ENCODE results near the gene SPACA9. TPM values are rescaled to one million over a fixed set of nuclear protein-coding genes. Genes with fewer than 3 reads are reported as not detected.

SPACA9 gene
- total and polyA plus RNA-seq, 8 donors = 1.0 to 3.6 (median 2.2) TPM

GRCh38 chr9:132837501-132838286 lies 41.0 kb upstream of the SPACA9 start:
- DNase-seq (peak in 1 of 6 donors; percentile 15), FAIRE-seq (no peak), ATAC-seq (no peak)
- H3K4me3 ChIP-seq = no peak overlapping the region
- intact Hi-C loops (cut with DNase I) = no loop called here
- whole genome bisulfite sequencing, 2 donors = 74 to 79% methylated on average over 16 of the region's 16 CpGs
- no peaks in the 10 kb centered on the region for H3K9me3 ChIP-seq
- no peaks in the 10 kb centered on the region for H3K36me3 ChIP-seq
- TF ChIP-seq CTCF (IDR thresholded peaks at IDR 0.05) = no peak
- H3K4me1 ChIP-seq = no peaks in the 10 kb centered on the region
- no peak overlapping the region for H3K27ac ChIP-seq
- no peaks in the 10 kb centered on the region for H3K27me3 ChIP-seq

- H3K27ac ChIP-seq = no peak overlapping the region
- intact Hi-C loops (cut with DNase I) = no loop called here
- H3K36me3 ChIP-seq = no peaks in the 10 kb centered on the region
- no peak for TF ChIP-seq CTCF (IDR thresholded peaks at IDR 0.05)
- H3K9me3 ChIP-seq = no peaks in the 10 kb centered on the region
- no peak overlapping the region for H3K4me3 ChIP-seq
- DNase-seq = peak in 1 of 6 donors; percentile 7
- no peaks in the 10 kb centered on the region for H3K4me1 ChIP-seq
- WGBS, 2 donors = 79 to 83% methylated on average over 4 of the region's 4 CpGs
- FAIRE-seq = no peak
- no peaks in the 10 kb centered on the region for H3K27me3 ChIP-seq
- ATAC-seq = no peak
Observed at GRCh38 chr9:132838291-132838690, 40.4 kb upstream of the SPACA9 start.

- H3K4me1 ChIP-seq = no peaks in the 10 kb centered on the region
- 85 to 87% methylated on average over 13 of the region's 13 CpGs for WGBS, 2 donors
- H3K36me3 ChIP-seq = no peaks in the 10 kb centered on the region
- H3K27ac ChIP-seq = no peak overlapping the region
- DNase-seq (no peak), FAIRE-seq (no peak), ATAC-seq (no peak)
- H3K4me3 ChIP-seq = no peak overlapping the region
- intact Hi-C loops (cut with DNase I) = no loop called here
- H3K27me3 ChIP-seq = no peaks in the 10 kb centered on the region
- TF ChIP-seq CTCF (IDR thresholded peaks at IDR 0.05) = no peak
- H3K9me3 ChIP-seq = no peaks in the 10 kb centered on the region
Observed at GRCh38 chr9:132840980-132841379, 37.7 kb upstream of the SPACA9 start.

- H3K27ac ChIP-seq = no peak overlapping the region
- FAIRE-seq (no peak), ATAC-seq (no peak), DNase-seq (no peak)
- no peaks in the 10 kb centered on the region for H3K36me3 ChIP-seq
- H3K9me3 ChIP-seq = no peaks in the 10 kb centered on the region
- H3K4me3 ChIP-seq = no peak overlapping the region
- no peaks in the 10 kb centered on the region for H3K4me1 ChIP-seq
- TF ChIP-seq CTCF (IDR thresholded peaks at IDR 0.05) = no peak
- WGBS, 2 donors = 72 to 81% methylated on average over 5 of the region's 5 CpGs
- intact Hi-C loops (cut with DNase I) = no loop called here
- H3K27me3 ChIP-seq = no peaks in the 10 kb centered on the region
Observed at GRCh38 chr9:132842124-132843044, 36.3 kb upstream of the SPACA9 start.
